Activated CD4-positive, CD25-positive, alpha-beta regulatory T cell (primary cell): ENCODE results near the gene FYN.
"Not testable (repeated sequence)": the region's sequence is repeated elsewhere in the genome, so short reads cannot be mapped to it uniquely, and the experiment has no call there.

Experiments used
- DNase-seq, 4 experiments: peaks; one replicate each; lab custom pipeline; 2025; lab: John Stamatoyannopoulos, UW

Gene FYN

GRCh38 chr6:111660531-111660930 lies 212.7 kb downstream of the FYN start:
- DNase-seq: no peak

DNA sequence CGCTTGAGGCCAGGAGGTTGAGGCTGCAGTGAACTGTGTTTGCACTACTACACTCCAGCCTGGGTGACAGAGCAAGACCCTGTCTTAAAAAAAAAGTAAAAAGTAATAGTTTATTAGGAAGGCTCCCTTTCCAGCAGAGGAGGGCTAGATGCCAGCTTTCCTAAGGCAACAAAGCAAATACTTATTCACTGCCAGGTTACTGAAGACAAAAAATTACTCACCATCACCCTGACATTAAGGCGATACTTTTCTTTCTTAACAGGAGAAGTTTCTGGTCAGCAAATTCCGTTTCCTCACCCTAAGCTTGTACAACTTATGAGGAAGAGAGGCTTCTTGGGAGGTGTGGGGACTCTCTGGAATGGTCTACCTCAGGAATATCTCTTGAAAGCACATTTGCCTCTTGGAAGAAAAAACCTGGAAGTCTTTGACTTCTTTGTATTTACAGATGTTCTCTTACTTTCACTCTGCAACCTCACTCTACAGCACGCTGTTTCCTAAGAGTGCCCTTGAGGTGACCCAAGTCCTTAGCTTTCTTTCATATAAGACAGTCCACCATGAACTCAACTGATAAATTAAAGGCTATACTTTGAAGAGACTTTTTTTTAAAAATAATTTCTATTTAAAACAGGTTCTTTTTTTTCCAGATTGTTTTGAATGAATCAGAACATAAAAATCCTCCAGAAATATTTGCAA lies 214.6 kb downstream of the FYN start:
- no peak for DNase-seq

GRCh38 chr6:111657146-111657545 lies 216.1 kb downstream of the FYN start:
- no peak for DNase-seq

GRCh38 chr6:111653979-111654378 lies 219.3 kb downstream of the FYN start:
- no peak for DNase-seq

GRCh38 chr6:111653434-111653833 lies 219.8 kb downstream of the FYN start:
- DNase-seq: no peak

GRCh38 chr6:111652156-111652555 lies 221.1 kb downstream of the FYN start:
- DNase-seq: no peak

DNA sequence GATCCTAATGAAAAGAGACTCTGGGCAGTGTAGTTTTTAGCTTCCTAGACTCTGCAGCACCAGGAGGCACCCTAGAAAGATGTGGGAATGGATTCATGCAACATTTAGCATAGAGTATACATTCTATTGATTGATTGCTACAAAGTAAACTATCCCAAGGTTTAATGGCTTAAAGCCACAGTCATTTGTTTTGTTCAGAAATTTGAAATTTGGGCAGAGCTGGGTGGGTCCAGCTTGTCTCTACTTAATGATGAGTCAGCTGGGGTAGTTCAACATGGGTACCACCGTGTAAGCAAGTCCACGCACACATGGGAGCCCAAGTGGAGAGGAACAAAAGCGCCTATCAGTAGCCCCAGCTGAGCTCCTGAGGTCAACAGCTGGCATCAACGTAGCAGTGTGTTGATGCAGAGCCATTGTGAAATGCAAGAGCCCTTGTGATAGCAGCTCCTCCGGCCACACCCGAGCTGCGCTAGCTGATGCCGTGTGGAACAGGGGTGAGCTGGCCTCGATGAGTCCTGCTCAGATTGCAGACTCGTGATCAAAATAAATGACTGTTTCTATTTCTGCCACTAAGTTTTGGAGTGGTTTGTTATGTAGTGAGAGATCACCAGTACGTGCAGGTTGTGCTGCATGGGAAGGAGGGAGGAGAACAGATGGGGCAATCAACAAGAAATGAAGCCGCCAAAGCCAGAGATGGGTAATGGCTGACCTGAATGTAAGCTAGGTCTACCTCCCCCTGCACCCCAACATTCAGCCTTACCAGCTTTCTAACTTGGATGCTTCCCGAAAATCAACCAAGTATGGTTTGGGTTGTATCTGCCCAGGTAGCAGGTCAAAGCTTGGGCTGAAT lies 221.8 kb downstream of the FYN start:
- no peak for DNase-seq

DNA sequence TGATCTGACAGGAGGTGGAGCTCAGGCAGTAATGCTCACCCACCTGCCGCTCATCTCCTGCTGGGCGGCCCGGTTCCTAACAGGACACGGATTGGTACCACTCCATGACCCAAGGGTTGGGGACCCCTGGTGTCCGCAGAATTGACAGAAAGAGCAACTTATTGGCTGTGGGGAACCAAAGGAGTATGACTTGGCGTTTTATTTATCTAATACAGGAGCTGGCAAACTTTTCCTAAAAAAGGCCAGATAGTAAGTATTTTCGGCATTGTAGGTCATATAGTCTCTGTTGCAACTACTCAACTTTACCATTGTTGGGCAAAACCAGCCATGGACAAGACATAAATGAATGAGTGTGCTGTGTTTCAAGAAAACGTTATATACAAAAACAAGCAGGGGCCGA lies 223.2 kb downstream of the FYN start:
- DNase-seq: no peak

- no peak for DNase-seq
Observed at GRCh38 chr6:111648100-111648499, 225.2 kb downstream of the FYN start.

DNA sequence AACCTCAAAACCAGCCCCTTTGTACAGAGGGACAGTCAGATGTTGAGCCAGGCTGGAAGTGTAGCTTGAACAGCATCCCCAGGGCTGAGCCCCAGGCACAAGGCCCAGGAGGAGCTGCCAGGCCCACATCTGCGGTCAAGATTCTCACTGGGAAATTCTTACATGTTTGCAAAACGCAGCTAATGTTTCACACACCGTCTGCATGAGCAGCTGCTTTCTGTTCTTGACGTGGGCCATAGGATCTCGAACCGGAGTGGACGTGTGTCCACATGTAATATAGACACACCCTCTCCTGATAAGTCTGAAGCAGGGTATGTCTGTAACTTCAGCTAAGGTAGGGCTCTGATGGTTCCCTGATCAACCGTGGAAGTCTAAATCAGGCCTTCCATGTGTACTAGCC lies 226.3 kb downstream of the FYN start:
- DNase-seq: no peak

DNA sequence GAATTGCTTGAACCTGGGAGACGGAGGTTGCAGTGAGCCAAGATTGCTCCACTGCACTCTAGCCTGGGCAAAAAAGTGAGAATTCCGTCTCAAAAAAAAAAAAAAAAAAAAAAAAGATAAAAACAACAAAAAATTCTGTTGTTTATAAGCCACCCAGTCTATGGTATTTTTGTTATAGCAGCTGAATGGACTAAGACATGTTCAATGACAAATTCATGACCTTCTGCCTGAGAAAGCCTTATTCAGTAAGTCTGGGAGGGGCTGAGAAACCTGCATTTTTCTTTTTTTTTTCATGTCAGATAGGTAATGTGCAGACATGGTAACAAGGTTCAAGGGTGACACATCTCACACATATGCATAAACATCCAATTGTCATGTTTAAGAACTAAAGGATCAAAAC lies 227.2 kb downstream of the FYN start:
- no peak for DNase-seq

- no peak for DNase-seq
Observed at GRCh38 chr6:111644893-111645430, 228.3 kb downstream of the FYN start.

- no peak for DNase-seq
Observed at GRCh38 chr6:111642463-111643158, 230.6 kb downstream of the FYN start.

GRCh38 chr6:111639266-111639665 lies 234.0 kb downstream of the FYN start:
- DNase-seq: no peak

GRCh38 chr6:111634981-111635380 lies 238.3 kb downstream of the FYN start:
- DNase-seq: not testable (repeated sequence)

DNA sequence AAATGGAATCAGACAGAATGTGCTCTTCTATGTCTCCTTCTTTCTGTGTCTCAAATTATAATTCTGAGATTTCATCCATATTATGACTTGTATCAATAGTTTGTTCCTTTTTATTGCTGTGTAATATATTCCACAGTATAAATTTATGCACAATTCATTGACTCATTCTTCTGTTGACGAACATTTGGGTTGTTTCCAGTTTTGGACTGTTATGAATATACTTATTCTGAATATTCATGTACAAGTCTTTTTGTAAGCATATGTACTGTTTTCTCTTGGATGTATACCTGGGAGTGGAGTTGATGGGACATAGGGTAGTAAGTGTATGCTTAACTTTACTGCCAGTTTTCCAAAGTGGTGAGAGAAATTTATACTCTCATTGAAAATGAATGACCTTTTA lies 239.4 kb downstream of the FYN start:
- DNase-seq: no peak

GRCh38 chr6:111632468-111633247 lies 240.6 kb downstream of the FYN start:
- DNase-seq: no peak

DNA sequence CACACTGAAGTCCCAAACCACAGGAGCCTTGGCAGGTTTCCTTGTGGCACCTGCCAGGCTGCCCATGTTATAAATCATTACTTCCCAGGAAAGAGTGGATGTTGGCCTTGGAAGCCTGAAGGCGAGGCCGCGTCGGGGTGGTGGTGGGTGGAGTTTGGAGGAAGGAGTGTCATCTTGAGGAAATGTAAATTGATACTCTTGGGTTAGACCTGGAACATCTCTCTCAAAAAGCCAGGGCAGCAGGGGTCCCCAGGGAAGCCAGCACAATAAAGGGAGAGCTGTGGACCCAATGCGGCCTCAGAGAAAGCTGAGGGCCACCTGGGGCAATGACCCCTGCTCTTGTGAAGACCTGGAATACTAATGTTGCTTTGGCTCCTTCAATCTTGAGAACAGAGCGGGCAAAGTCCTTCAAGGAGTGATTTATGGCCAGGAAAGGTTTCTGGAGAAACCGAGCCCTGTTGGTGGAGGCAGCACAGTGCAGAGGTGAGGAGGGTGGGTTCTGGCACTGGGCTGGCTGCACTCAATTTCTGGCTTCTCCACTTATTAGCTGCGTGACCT lies 241.3 kb downstream of the FYN start:
- DNase-seq: no peak

GRCh38 chr6:111631018-111631417 lies 242.2 kb downstream of the FYN start:
- no peak for DNase-seq

GRCh38 chr6:111628142-111628850 lies 245.0 kb downstream of the FYN start:
- no peak for DNase-seq

- DNase-seq: no peak
Observed at GRCh38 chr6:111626441-111626840, 246.8 kb downstream of the FYN start.
